Naive B cell (primary cell): ENCODE data around the gene DHRS7C. TPM values are rescaled to one million over a fixed set of nuclear protein-coding genes. Genes with fewer than 3 reads are reported as not detected.
"Not testable (repeated sequence)": the region's sequence is repeated elsewhere in the genome, so short reads cannot be mapped to it uniquely, and the experiment has no call there.

Experiments
- ATAC-seq, 2 donors: fragments of 150-1000 bp; cut with Tn5 transposase; 2 replicates each; pipeline ENCODE4 v1.10.0; 2021; ENCODE audit warnings: low read depth in 2 of 2, mild to moderate bottlenecking in 2 of 2, moderate library complexity in 2 of 2
- DNase-seq: peaks from one replicate; pipeline ENCODE4 v3.0.0; 2022
- H3K27ac Mint-ChIP-seq, 6 donors: one replicate each; pipeline ENCODE4 v1.8.0; 2020 to 2022; ENCODE audit warnings: mild to moderate bottlenecking in 6 of 6, mixed read lengths in 6 of 6, moderate library complexity in 5 of 6, inconsistent platforms in 2 of 6
- H3K27me3 Mint-ChIP-seq, 3 donors: one replicate each; pipeline ENCODE4 v1.8.0; 2021 to 2022; ENCODE audit warnings: mixed read lengths in 3 of 3, mild to moderate bottlenecking in 1 of 3
- H3K36me3 Mint-ChIP-seq, 2 donors: one replicate each; pipeline ENCODE4 v1.8.0; 2020 to 2022; ENCODE audit warnings: mixed read lengths in 2 of 2, inconsistent platforms in 1 of 2, mild to moderate bottlenecking in 1 of 2
- H3K4me1 Mint-ChIP-seq, 3 donors: one replicate each; pipeline ENCODE4 v1.8.0; 2020 to 2022; ENCODE audit warnings: mixed read lengths in 3 of 3, inconsistent platforms in 1 of 3, mild to moderate bottlenecking in 1 of 3, moderate library complexity in 1 of 3
- H3K4me3 Mint-ChIP-seq, 8 donors: one replicate each; pipeline ENCODE4 v1.8.0; 2020 to 2022; ENCODE audit warnings: mild to moderate bottlenecking in 8 of 8, mixed read lengths in 8 of 8, moderate library complexity in 8 of 8, inconsistent platforms in 2 of 8
- H3K9me3 Mint-ChIP-seq, 7 donors: one replicate each; pipeline ENCODE4 v1.8.0; 2020 to 2022; ENCODE audit warnings: mixed read lengths in 7 of 7, mild to moderate bottlenecking in 5 of 7, inconsistent platforms in 2 of 7, moderate library complexity in 1 of 7
- polyA plus RNA-seq, 6 donors: library from polyadenylated mRNA; unstranded; fragments of 300-500 nt; fragmentation: Illumina TruSeq; gene quantifications; one replicate each; pipeline ENCODE4 v1.2.3, GENCODE V29; 2021; ENCODE audit warnings: low read depth in 6 of 6

The DHRS7C gene
- polyA plus RNA-seq, 6 donors from 2014 or later = not detected

GRCh38 chr17:9802294-9802693 is 10.9 kb upstream of the DHRS7C start:
- no peak for DNase-seq
- H3K4me1 Mint-ChIP-seq = no peaks in the 10 kb centered on the region
- peaks cover 2 to 13% (median 4%) of the 10 kb centered on the region in 7 donors for H3K9me3 Mint-ChIP-seq
- H3K27ac Mint-ChIP-seq = no peak overlapping the region
- no peak overlapping the region for H3K4me3 Mint-ChIP-seq
- H3K36me3 Mint-ChIP-seq = no peaks in the 10 kb centered on the region
- ATAC-seq = no peak
- peaks cover 10 to 47% (median 28%) of the 10 kb centered on the region in 3 donors for H3K27me3 Mint-ChIP-seq

- H3K27ac Mint-ChIP-seq = no peak overlapping the region
- H3K36me3 Mint-ChIP-seq = no peaks in the 10 kb centered on the region
- H3K9me3 Mint-ChIP-seq = peaks cover 1 to 13% (median 4%) of the 10 kb centered on the region in 7 donors
- DNase-seq (no peak), ATAC-seq (no peak)
- no peak overlapping the region for H3K4me3 Mint-ChIP-seq
- no peaks in the 10 kb centered on the region for H3K4me1 Mint-ChIP-seq
- H3K27me3 Mint-ChIP-seq = peaks cover 12 to 52% (median 33%) of the 10 kb centered on the region in 3 donors
These were observed 10.1 kb upstream of the DHRS7C start for GRCh38 chr17:9801505-9801904.

DNA sequence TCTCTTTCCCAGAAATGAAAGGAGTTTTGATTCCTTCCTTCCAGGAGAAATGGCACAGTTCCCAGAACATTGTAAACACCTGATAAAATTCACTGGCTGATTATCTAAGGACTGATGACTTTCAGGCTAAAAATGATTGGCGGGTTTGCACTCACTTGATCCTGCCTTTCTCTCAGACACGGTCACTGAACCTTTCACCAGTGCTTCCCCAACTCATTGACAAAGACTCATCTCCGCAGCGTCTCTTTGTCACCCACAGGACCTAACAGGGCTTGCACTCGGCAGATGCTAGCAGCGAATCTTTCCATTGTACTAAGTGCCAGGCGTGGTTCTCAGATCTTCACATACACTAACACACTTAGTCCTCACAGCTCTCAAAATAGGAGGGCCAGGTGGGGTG is 7.3 kb upstream of the DHRS7C start:
- no peak overlapping the region for H3K4me3 Mint-ChIP-seq
- no peaks in the 10 kb centered on the region for H3K36me3 Mint-ChIP-seq
- H3K27me3 Mint-ChIP-seq = peaks cover 13 to 56% (median 33%) of the 10 kb centered on the region in 3 donors
- peaks cover 0 to 4% (median 2%) of the 10 kb centered on the region in 7 donors for H3K9me3 Mint-ChIP-seq
- DNase-seq (no peak), ATAC-seq (no peak)
- no peak overlapping the region for H3K27ac Mint-ChIP-seq
- H3K4me1 Mint-ChIP-seq = no peaks in the 10 kb centered on the region

DNA sequence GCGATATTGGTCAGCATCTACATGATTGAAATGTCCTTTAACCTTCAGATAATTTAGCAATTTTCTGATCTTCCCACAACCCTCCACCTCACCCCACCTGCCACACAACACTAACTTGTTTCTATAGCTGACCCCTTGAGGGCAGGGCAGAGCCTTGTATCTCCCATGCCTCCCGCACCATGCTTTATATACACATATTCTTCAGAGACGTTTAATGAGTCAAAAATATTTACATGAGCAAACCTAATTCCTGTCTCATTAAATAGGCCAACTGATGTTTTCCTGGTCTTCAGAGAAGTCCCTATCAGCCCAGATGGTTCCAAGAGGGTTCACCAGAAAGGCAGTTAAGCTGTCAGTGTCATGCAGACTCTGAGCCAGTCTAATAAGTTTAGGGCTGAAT is 6.6 kb upstream of the DHRS7C start:
- Mint-ChIP-seq H3K4me3 (no peak overlapping the region), H3K4me1 (no peaks in the 10 kb centered on the region), H3K36me3 (no peaks in the 10 kb centered on the region), H3K27ac (no peak overlapping the region), H3K27me3 (peaks cover 13 to 49% (median 32%) of the 10 kb centered on the region in 3 donors), H3K9me3 (peaks cover 0 to 3% (median 0%) of the 10 kb centered on the region in 7 donors)
- no peak for ATAC-seq
- no peak for DNase-seq

- Mint-ChIP-seq H3K27me3 (peaks cover 4 to 35% (median 14%) of the 10 kb centered on the region in 3 donors), H3K4me3 (no peak overlapping the region), H3K36me3 (no peaks in the 10 kb centered on the region), H3K4me1 (no peaks in the 10 kb centered on the region), H3K9me3 (no peaks in the 10 kb centered on the region), H3K27ac (no peak overlapping the region)
- ATAC-seq (no peak), DNase-seq (no peak)
These were observed 919 bp upstream of the DHRS7C start for GRCh38 chr17:9792181-9792840.

GRCh38 chr17:9790316-9790715 is 1.1 kb downstream of the DHRS7C start:
- Mint-ChIP-seq H3K4me1 (no peaks in the 10 kb centered on the region), H3K36me3 (no peaks in the 10 kb centered on the region), H3K27me3 (peaks cover 0 to 19% (median 0%) of the 10 kb centered on the region in 3 donors), H3K4me3 (no peak overlapping the region), H3K27ac (no peak overlapping the region), H3K9me3 (no peaks in the 10 kb centered on the region)
- ATAC-seq (no peak), DNase-seq (no peak)

GRCh38 chr17:9788601-9789000 is 2.8 kb downstream of the DHRS7C start:
- Mint-ChIP-seq H3K27me3 (peaks cover 0 to 22% (median 0%) of the 10 kb centered on the region in 3 donors), H3K9me3 (no peaks in the 10 kb centered on the region), H3K27ac (peak overlapping the region in 2 of 6 donors; percentile 8 to 60), H3K4me1 (no peaks in the 10 kb centered on the region), H3K36me3 (no peaks in the 10 kb centered on the region), H3K4me3 (no peak overlapping the region)
- ATAC-seq (no peak), DNase-seq (no peak)

DNA sequence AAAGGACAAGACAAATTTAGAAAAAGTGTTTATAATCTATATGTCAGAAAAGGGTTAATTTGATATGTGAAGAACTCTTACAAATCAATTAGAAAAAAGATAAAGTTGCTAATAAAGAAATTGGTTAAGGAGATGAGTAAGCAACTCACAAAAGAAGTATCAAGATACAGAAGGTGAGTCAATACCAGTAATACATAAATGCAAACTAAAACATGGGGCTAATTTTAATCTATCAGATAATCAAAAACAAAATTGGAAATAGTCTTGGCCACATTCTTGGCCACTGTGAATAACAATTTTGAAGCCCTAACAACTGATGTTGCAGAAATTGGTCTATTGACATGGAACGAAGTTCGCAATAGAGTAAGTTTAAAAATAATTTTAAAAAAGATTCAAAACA is 6.8 kb downstream of the DHRS7C start:
- Mint-ChIP-seq H3K36me3 (no peaks in the 10 kb centered on the region), H3K27me3 (peaks cover 15 to 42% (median 17%) of the 10 kb centered on the region in 3 donors), H3K4me3 (no peak overlapping the region), H3K9me3 (peaks cover 0 to 3% (median 0%) of the 10 kb centered on the region in 7 donors), H3K27ac (no peak overlapping the region), H3K4me1 (no peaks in the 10 kb centered on the region)
- ATAC-seq (no peak), DNase-seq (no peak)

DNA sequence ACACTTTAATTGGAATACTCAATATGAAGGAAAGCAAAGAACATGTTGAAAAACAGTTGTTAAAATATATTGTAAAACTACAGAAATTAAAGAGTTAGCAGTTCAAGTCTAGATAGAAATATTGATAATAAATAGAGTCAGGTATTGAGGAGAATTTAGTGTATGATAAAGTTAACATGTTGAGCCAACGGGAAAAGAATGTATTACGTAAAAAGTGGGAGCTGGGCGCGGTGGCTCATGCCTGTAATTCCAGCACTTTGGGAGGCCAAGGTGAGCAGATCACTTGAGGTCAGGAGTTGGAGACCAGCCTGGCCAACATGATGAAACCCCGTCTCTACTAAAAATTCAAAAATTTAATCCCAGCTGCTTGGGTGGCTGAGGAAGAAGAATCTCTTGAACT is 7.9 kb downstream of the DHRS7C start:
- H3K27me3 Mint-ChIP-seq = peaks cover 15 to 37% (median 21%) of the 10 kb centered on the region in 3 donors
- not testable (repeated sequence) for ATAC-seq, H3K36me3 Mint-ChIP-seq, H3K4me1 Mint-ChIP-seq, H3K9me3 Mint-ChIP-seq, DNase-seq, H3K4me3 Mint-ChIP-seq
- H3K27ac Mint-ChIP-seq = peak overlapping the region in 1 of 6 donors; percentile 52

DNA sequence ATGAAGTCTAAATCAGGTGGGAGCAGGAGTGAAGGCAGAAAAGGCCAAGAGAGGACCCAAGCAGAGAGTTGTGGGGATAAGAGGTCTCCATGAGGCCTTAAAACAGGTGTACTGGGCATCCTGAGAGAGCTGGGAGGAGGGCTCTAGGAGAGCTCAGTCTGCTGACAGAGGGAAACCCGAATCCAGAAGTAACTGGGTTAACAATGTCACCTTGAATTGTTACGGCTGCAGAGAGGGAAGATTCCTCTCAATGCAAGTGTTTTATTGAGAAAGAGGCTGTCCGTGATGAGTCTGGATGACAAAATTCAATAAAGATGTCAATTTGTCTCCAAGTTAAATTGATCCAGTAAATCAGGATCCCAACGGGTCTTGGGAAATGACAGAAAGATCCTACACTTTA is 8.3 kb downstream of the DHRS7C start:
- no peak for ATAC-seq
- Mint-ChIP-seq H3K4me1 (no peaks in the 10 kb centered on the region), H3K27me3 (peaks cover 15 to 36% (median 21%) of the 10 kb centered on the region in 3 donors), H3K4me3 (no peak overlapping the region), H3K27ac (peak overlapping the region in 1 of 6 donors; percentile 60), H3K9me3 (peaks cover 0 to 3% (median 0%) of the 10 kb centered on the region in 7 donors), H3K36me3 (no peaks in the 10 kb centered on the region)
- no peak for DNase-seq

DNA sequence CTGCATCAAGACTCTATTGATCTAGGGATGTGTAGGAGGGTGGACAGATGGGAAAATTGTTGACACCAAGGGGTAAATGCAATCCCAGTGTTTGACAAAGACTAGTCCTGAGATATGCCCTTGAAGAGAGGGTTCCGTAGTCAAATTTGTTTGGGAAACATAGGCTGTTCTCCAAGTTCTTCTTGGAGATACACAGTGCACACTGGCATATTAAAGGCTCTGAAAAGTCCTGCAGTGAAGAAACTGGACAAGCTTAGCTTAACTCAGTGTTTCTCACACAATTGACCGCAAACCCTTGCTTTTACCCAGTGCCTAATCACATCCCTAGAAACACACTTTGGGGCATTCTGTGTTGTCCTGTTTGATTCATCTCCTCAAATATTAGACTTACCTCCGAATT is 10.8 kb downstream of the DHRS7C start:
- no peak for ATAC-seq
- H3K4me3 Mint-ChIP-seq = no peak overlapping the region
- H3K9me3 Mint-ChIP-seq = peaks cover 0 to 12% (median 3%) of the 10 kb centered on the region in 7 donors
- H3K27ac Mint-ChIP-seq = no peak overlapping the region
- no peaks in the 10 kb centered on the region for H3K4me1 Mint-ChIP-seq
- no peaks in the 10 kb centered on the region for H3K36me3 Mint-ChIP-seq
- no peak for DNase-seq
- H3K27me3 Mint-ChIP-seq = peaks cover 15 to 45% (median 21%) of the 10 kb centered on the region in 3 donors

GRCh38 chr17:9776911-9777310 is 14.5 kb downstream of the DHRS7C start:
- Mint-ChIP-seq H3K27ac (no peak overlapping the region), H3K27me3 (peaks cover 2 to 32% (median 10%) of the 10 kb centered on the region in 3 donors), H3K9me3 (peaks cover 0 to 17% (median 4%) of the 10 kb centered on the region in 7 donors), H3K36me3 (no peaks in the 10 kb centered on the region), H3K4me3 (no peak overlapping the region), H3K4me1 (no peaks in the 10 kb centered on the region)
- no peak for ATAC-seq
- DNase-seq = no peak

DNA sequence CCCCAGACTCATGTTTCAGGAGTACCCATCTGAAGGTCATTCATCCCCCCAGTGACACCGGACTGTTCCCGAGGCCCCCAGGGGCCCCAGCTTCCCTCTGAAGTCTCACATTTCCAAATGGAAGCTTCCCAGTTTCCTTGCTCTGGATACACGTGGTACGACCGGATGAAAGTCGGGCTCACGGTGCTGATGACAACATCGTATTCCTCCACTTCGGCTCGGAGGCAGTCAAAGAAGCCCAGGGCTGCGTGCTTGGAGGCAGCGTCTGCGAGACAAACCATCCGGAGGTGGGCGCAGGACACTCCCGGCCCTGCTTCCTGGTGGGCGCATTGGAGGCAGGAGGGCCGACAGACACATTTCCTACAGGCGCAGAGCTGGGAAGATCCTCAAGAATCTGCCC is 18.7 kb downstream of the DHRS7C start:
- peaks cover 0 to 17% (median 4%) of the 10 kb centered on the region in 7 donors for H3K9me3 Mint-ChIP-seq
- H3K27me3 Mint-ChIP-seq = peaks cover 0 to 23% (median 3%) of the 10 kb centered on the region in 3 donors
- no peak for DNase-seq
- H3K4me3 Mint-ChIP-seq = no peak overlapping the region
- H3K4me1 Mint-ChIP-seq = no peaks in the 10 kb centered on the region
- no peak overlapping the region for H3K27ac Mint-ChIP-seq
- H3K36me3 Mint-ChIP-seq = no peaks in the 10 kb centered on the region
- ATAC-seq = no peak

DNA sequence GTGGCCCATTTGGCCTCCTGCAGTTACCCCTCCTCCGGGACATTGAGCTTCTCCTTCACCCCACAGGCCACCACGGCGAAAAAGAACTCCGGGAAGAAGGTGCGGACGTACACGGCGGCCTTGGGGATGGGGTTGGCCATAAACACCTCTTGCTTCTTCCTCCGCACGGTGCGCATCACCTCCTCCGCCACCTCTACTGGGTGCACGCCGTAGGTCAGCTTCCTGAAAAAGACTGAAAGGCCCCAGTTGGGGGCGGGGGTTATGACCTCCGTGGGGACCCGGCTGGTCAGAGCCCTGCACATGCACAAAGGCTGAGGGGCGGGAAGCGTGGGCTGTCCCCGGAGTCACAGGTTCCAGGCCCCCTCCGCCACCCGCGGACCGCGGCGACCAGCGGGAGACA is 19.9 kb downstream of the DHRS7C start:
- Mint-ChIP-seq H3K4me1 (no peaks in the 10 kb centered on the region), H3K27ac (no peak overlapping the region), H3K9me3 (peaks cover 0 to 12% (median 4%) of the 10 kb centered on the region in 7 donors), H3K4me3 (no peak overlapping the region), H3K27me3 (peaks cover 2 to 14% (median 3%) of the 10 kb centered on the region in 3 donors), H3K36me3 (no peaks in the 10 kb centered on the region)
- ATAC-seq (no peak), DNase-seq (no peak)
